DMS114 treated with DMSO at 0.1 percent for 48 hours (cell line): Measurements from ENCODE around the gene CFAP251.
A peak's percentile ranks its signal among the peaks of the same experiment; 100 is the strongest.
"Not testable (repeated sequence)": the region's sequence is repeated elsewhere in the genome, so short reads cannot be mapped to it uniquely, and the experiment has no call there.

Source experiments
- DNase-seq: peaks from one replicate; lab custom pipeline; 2025; ENCODE audit not compliant: unreplicated experiment; lab: John Stamatoyannopoulos, UW

Gene CFAP251

GRCh38 chr12:121917950-121918678 is at the start of gene CFAP251:
Gene CFAP251, plus strand, starts transcription at chr12:121918592. Its CDS starts 2,714 bp downstream, at chr12:121921306.
- DNase-seq, result no peak

- DNase-seq, result not testable (repeated sequence)
Measured at GRCh38 chr12:121869229-121869628, 49.2 kb upstream of the CFAP251 start.

- DNase-seq, result no peak
Measured at GRCh38 chr12:121871467-121871866, 46.9 kb upstream of the CFAP251 start.

GRCh38 chr12:121872546-121873215 is 45.7 kb upstream of the CFAP251 start:
- no peak for DNase-seq

- no peak for DNase-seq
Measured at GRCh38 chr12:121873216-121873569, 45.2 kb upstream of the CFAP251 start.

- DNase-seq, result no peak
Measured at GRCh38 chr12:121874071-121874470, 44.3 kb upstream of the CFAP251 start.

- no peak for DNase-seq
Measured at GRCh38 chr12:121875582-121875981, 42.8 kb upstream of the CFAP251 start.

GRCh38 chr12:121876080-121876447 is 42.3 kb upstream of the CFAP251 start:
- DNase-seq, result not testable (repeated sequence)

GRCh38 chr12:121883315-121883660 is 35.1 kb upstream of the CFAP251 start:
- DNase-seq, result no peak

GRCh38 chr12:121885129-121885528 is 33.3 kb upstream of the CFAP251 start:
- not testable (repeated sequence) for DNase-seq

GRCh38 chr12:121888083-121888477 is 30.3 kb upstream of the CFAP251 start:
- no peak for DNase-seq

GRCh38 chr12:121888478-121889273 is 29.7 kb upstream of the CFAP251 start, which contains the start of gene PSMD9:
Gene PSMD9, plus strand, starts transcription at chr12:121888790. Its CDS starts 67 bp downstream, at chr12:121888857.
- peak; percentile 94 for DNase-seq

GRCh38 chr12:121889274-121889624 is 29.1 kb upstream of the CFAP251 start:
- no peak for DNase-seq

GRCh38 chr12:121889661-121890060 is 28.7 kb upstream of the CFAP251 start:
- not testable (repeated sequence) for DNase-seq

GRCh38 chr12:121892673-121893561 is 25.5 kb upstream of the CFAP251 start:
- no peak for DNase-seq

- DNase-seq, result no peak
Measured at GRCh38 chr12:121893961-121894460, 24.4 kb upstream of the CFAP251 start.

GRCh38 chr12:121894633-121895032 is 23.8 kb upstream of the CFAP251 start:
- DNase-seq, result peak; percentile 17

- no peak for DNase-seq
Measured at GRCh38 chr12:121898287-121898686, 20.1 kb upstream of the CFAP251 start.

GRCh38 chr12:121899590-121899989 is 18.8 kb upstream of the CFAP251 start:
- DNase-seq, result no peak

- DNase-seq, result no peak
Measured at GRCh38 chr12:121903202-121903601, 15.2 kb upstream of the CFAP251 start.

GRCh38 chr12:121905746-121906145 is 12.6 kb upstream of the CFAP251 start:
- DNase-seq, result no peak
